GM21360 (cell line): Measurements from ENCODE around the gene LDLR.
"Not testable (repeated sequence)": the region's sequence is repeated elsewhere in the genome, so short reads cannot be mapped to it uniquely, and the experiment has no call there.

Source experiments
- ATAC-seq: cut with Tn5 transposase; IDR thresholded peaks from one replicate; pipeline ENCODE4 v1.9.1; 2021; ENCODE audit warnings: mild to moderate bottlenecking, moderate library complexity; ENCODE audit not compliant: unreplicated experiment

LDLR gene

GRCh38 chr19:11070123-11070522 is 19.1 kb upstream of the LDLR start:
- no peak for ATAC-seq

GRCh38 chr19:11073568-11073967 is 15.7 kb upstream of the LDLR start:
- ATAC-seq: no peak

DNA sequence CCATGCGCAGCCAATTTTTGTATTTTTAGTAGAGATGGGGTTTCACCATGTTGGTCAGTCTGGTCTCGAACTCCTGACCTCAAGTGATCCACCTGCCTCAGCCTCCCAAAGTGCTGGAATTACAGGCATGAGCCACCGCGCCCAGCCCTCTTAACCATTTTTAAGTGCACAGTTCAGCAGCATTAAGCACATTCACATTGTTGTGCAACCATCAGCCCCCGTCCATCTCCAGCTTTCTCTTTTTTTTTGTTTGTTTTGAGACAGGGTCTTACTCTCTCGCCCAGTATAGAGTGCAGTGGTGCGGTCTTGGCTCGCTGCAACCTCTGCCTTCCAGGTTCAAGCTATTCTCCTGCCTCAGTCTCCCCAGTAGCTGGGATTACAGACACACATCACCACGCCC is 12.5 kb upstream of the LDLR start:
- not testable (repeated sequence) for ATAC-seq

GRCh38 chr19:11078893-11079292 is 10.4 kb upstream of the LDLR start:
- no peak for ATAC-seq

DNA sequence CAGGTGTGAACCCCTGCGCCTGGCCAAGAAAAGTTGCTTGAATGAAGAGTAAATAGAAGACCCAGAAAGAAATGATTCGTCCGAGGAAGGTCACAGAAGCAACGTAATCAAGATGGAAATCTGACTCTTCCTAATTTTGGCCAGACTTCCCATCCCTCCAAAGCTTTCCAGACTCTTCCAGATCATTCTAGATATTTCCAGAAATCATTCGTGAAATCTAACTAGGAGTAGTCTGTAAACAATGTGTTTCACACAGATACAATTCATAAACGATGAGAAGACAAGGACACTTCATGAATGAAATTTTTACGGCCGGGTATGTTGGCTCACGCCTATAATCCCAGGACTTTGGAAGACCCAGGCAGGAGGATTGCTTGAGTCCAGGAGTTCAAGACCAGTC is 9.3 kb upstream of the LDLR start:
- no peak for ATAC-seq

DNA sequence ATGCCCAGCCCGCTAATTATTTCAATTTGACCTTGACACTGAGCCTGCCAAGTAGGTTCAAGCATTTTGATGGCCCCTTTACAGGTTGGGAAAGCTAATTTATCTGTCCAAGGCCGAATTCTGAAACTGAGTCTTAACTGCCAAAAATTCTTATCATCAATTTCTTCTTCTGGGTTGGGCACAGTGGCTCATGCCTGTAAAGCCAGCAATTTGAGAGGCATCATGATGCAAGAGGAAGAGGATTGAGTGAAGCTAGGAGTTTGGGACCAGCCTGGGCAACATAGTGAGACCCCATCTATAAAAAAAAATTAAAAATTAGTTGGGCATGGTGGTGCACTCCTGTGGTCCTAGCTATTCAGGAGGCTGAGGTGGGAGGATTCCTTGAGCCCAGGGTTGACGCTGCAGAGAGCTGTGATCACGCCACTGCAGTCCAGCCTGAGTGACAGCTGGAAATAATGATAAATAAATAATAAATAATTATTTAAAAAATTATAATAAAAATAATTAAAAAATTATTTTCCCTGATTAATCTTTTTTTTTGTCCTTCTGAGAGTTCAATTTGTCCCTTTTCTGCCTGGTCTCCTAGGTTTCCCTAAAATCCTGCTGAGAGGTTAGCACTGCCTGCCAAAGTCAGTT is 1.3 kb upstream of the LDLR start:
- ATAC-seq: no peak

GRCh38 chr19:11088506-11089253 is 583 bp upstream of the LDLR start:
- no peak for ATAC-seq

DNA sequence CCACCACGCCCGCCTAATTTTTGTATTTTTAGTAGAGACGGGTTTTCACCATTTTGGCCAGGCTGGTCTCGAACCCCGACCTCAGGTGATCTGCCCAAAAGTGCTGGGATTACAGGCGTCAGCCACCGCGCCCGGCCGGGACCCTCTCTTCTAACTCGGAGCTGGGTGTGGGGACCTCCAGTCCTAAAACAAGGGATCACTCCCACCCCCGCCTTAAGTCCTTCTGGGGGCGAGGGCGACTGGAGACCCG is 676 bp downstream of the LDLR start:
- not testable (repeated sequence) for ATAC-seq

GRCh38 chr19:11090264-11090996 is 1.2 kb downstream of the LDLR start:
- ATAC-seq: peak; percentile 60

- no peak for ATAC-seq
These were observed 1.9 kb downstream of the LDLR start for GRCh38 chr19:11090997-11091702.

DNA sequence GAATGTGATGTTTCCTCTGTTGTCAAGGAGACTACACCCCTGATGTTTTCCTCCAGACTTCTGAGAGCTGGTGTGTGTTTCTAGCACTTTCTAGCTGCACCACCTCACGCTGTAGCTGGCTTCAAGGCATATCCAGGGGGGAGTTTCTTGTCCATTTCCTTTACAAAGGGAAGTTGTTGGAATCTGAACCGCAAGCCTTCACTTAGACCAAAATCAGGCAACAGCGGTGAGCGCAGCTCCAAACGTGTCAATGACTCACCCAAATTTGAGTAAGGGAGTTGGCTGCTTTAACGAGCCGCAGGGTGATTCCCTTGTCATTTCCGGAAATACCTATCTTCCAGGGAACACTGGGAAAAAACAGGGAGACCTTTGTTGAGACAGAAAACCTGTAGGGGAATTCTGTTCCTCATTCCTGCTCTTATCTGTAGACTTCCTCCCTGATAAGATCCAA is 2.5 kb downstream of the LDLR start:
- ATAC-seq: no peak

DNA sequence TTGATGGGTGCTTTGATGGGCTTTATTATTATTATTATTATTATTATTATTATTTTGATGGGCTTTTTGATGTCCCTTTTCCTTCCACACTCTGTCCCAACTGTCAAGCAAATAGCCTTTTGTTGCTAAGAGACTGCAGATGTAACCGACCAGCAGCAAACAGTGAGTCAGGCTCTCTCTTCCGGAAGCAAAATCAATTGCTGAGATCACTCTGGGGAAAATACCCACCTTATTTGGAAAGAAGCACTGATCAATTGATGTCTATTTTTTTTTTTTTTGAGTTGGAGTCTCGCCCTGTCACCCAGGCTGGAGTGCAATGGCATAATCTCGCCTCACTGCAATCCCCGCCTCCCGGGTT is 2.9 kb downstream of the LDLR start:
- ATAC-seq: no peak

GRCh38 chr19:11093689-11094238 is 4.5 kb downstream of the LDLR start:
- ATAC-seq: no peak

DNA sequence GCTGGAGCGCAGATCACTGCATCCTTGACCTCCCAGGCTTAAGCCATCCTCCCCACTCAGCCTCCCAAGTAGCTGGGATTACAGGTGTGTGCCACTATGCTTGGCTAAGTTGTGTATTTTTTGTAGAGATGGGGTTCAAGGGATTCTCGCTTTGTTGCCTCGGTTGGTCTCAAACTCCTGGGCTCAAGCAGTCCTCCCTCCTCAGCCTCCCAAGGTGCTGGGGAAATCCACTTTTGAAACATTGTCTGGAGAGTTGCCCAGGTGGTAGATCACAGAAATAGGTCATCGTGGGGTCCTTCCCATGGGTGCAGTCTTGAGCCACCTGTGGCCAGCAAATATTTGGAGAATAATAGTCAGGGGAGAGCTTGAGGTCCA is 5.2 kb downstream of the LDLR start:
- ATAC-seq: no peak

DNA sequence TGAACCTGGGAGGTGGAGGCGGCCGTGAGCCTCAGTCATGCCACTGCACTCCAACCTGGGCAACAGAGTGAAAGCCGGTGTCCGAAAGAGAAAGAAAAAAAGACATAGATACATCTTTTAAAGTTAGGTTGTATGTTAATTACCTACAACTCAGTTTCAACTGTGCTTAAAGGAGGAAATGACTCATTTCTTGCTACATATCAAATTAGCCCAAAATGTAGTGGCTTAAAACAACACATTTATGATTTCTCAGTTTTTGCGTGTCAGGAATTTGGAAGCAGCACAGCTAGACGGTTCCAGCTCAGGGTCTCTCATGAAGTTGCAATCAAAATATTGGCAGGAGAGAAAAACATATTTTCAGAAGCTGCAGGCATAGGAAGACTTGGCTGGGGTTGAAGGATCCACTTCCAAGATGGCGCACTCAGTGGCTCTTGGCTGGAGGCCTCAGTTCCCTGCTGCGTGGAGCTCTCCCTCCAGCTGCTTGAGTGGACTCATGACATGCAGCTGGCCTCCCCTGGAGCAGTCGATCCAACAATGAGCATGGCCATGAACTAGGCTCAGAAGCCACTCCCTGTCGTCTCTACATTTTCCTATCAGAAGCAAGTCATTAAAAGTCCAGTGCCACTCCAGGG is 7.1 kb downstream of the LDLR start:
- ATAC-seq: no peak

DNA sequence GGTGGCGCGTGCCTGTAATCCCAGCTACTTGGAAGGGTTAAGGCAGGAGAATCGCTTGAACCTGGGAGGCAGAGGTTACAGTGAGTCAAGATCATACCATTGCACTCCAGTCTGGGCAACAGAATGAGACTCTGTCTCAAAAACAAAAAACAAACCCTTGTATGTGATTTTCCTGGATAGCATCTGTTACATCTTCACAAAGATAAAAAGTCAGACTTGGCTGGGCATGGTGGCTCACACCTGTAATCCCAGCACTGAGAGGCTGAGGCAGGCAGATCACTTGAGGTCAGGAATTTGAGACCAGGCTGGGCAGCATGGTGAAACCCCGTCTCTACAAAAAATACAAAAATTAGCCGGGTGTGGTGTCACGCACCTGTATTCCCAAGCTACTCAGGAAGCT is 8.1 kb downstream of the LDLR start:
- not testable (repeated sequence) for ATAC-seq

GRCh38 chr19:11098327-11098726 is 9.1 kb downstream of the LDLR start:
- no peak for ATAC-seq

DNA sequence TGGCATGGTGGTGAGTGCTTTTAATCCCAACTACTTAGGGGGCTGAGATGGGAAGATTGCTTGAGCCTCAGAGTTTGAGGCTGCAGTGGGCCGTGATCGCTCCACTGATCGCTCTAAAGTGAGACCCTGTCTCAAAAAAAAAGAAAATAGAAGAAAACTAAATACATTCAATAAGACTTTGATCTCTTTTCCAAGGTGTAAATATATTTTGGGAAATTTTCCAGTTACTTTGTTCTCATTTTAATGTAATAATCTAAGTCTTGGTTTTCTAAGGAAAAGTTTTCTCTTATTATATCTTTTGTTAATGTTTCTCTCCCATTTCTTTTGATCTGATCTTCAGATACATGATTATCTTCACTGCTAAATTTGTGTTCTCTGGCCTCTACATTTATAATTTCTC is 9.6 kb downstream of the LDLR start:
- no peak for ATAC-seq

GRCh38 chr19:11100049-11100448 is 10.8 kb downstream of the LDLR start:
- no peak for ATAC-seq

- no peak for ATAC-seq
These were observed 11.8 kb downstream of the LDLR start for GRCh38 chr19:11101057-11101456.

DNA sequence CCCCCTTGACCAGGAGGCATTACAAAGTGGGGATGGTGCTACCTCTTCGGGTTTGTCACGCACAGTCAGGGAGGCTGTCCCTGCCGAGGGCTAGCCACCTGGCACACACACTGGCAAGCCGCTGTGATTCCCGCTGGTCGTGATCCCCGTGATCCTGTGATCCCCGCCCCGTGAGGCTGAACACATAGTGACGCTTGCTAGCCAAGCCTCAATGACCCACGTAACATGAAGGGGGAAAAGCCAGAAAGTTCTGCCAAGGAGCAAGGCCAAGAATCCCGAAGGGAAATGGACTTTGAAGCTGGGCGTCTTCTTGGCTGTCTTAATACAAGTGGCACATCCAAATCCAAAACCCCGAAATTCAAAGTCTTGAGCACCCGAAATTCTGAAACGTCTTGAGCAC is 13.7 kb downstream of the LDLR start:
- no peak for ATAC-seq
